Parathyroid adenoma (tissue), 2 donors: ENCODE results near the gene AMHR2.

Experiments used
- H2AFZ ChIP-seq: fragments of 300-600 bp; sonication (generic); one replicate; pipeline ENCODE4 v1.7.0; 2017; ENCODE audit warnings: antibody characterized with exemption, mild to moderate bottlenecking
- H3K27ac ChIP-seq: fragments of 300-600 bp; sonication (generic); one replicate; pipeline ENCODE4 v1.7.0; 2017
- H3K27me3 ChIP-seq: fragments of 300-600 bp; sonication (generic); one replicate; pipeline ENCODE4 v1.7.0; 2017; ENCODE audit warnings: low read length; ENCODE audit not compliant: control insufficient read depth, insufficient read depth
- H3K36me3 ChIP-seq: fragments of 300-600 bp; sonication (generic); one replicate; pipeline ENCODE4 v1.7.0; 2017; ENCODE audit warnings: low read length; ENCODE audit not compliant: control insufficient read depth, insufficient read depth
- H3K4me1 ChIP-seq: fragments of 300-600 bp; sonication (generic); one replicate; pipeline ENCODE4 v1.7.0; 2017; ENCODE audit warnings: control low read depth
- H3K4me2 ChIP-seq: fragments of 300-600 bp; sonication (generic); one replicate; pipeline ENCODE4 v1.7.0; 2017; ENCODE audit warnings: low read length
- H3K4me3 ChIP-seq: fragments of 300-600 bp; sonication (generic); one replicate; pipeline ENCODE4 v1.7.0; 2017; ENCODE audit warnings: low read depth, low read length
- H3K79me2 ChIP-seq: fragments of 300-600 bp; sonication (generic); one replicate; pipeline ENCODE4 v1.7.0; 2017; ENCODE audit warnings: control low read depth
- H3K9ac ChIP-seq: fragments of 300-600 bp; sonication (generic); one replicate; pipeline ENCODE4 v1.7.0; 2017; ENCODE audit warnings: mild to moderate bottlenecking
- H3K9me3 ChIP-seq: fragments of 300-600 bp; sonication (generic); one replicate; pipeline ENCODE4 v1.7.0; 2017; ENCODE audit warnings: low read length; ENCODE audit not compliant: control insufficient read depth
- TF ChIP-seq, protein P1 (sequence below): fragments of 300-600 bp; sonication (generic); IDR thresholded peaks from one replicate; pipeline ENCODE4 v1.7.0; 2017; ENCODE audit warnings: antibody characterized with exemption, mild to moderate bottlenecking
- donor health status: primary hyperparathyroidism.

The AMHR2 gene

DNA sequence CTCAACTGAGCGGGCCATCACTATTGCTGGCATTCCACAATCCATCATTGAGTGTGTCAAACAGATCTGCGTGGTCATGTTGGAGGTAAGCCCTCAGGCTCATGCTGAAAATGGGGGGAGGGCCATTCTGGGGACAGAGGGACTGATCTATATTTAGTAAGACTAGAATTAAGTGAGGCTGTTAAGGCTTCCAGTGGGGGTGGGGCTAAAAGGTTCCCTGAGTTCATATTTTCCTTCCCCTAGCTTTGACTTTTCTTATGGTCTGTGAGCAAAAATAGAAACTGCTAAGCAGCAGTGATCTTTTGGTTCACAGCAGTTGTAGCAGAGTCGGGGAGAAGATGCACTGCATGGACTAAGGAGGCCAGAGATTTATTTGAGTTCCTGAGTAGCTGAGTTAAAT lies 37.4 kb downstream of the AMHR2 start:
- Histone ChIP-seq H3K79me2 (peaks cover 52% of the 10 kb centered on the region), H3K9me3 (no peaks in the 10 kb centered on the region), H3K4me1 (peaks cover 13% of the 10 kb centered on the region), H3K9ac (no peak overlapping the region), H3K27ac (no peak overlapping the region), H3K27me3 (no peaks in the 10 kb centered on the region), H2AFZ (no peak overlapping the region), H3K4me2 (no peak overlapping the region), H3K4me3 (no peak overlapping the region), H3K36me3 (no peaks in the 10 kb centered on the region)
- TF ChIP-seq, protein P1, sequence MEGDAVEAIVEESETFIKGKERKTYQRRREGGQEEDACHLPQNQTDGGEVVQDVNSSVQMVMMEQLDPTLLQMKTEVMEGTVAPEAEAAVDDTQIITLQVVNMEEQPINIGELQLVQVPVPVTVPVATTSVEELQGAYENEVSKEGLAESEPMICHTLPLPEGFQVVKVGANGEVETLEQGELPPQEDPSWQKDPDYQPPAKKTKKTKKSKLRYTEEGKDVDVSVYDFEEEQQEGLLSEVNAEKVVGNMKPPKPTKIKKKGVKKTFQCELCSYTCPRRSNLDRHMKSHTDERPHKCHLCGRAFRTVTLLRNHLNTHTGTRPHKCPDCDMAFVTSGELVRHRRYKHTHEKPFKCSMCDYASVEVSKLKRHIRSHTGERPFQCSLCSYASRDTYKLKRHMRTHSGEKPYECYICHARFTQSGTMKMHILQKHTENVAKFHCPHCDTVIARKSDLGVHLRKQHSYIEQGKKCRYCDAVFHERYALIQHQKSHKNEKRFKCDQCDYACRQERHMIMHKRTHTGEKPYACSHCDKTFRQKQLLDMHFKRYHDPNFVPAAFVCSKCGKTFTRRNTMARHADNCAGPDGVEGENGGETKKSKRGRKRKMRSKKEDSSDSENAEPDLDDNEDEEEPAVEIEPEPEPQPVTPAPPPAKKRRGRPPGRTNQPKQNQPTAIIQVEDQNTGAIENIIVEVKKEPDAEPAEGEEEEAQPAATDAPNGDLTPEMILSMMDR = no peak

DNA sequence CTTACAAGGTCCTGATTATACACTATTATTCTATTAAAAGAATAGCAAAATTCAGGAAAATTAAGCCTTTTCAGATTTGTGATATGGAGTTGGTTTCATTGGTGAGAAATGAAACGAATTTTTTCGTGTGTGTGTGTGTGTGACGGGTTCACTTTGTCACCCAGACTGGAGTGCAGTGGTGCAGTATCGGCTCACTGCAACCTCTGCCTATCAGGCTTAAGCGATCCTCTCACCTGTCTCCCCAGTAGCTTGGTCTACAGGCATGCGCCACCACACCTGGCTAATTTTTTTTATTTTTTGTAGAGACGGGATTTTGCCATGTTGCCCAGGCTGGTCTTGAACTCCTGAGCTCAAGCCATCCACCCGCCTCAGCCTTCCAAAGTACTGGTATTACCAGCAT lies 37.9 kb downstream of the AMHR2 start:
- Histone ChIP-seq H3K4me2 (no peak overlapping the region), H3K79me2 (peaks cover 52% of the 10 kb centered on the region), H3K9me3 (no peaks in the 10 kb centered on the region), H3K36me3 (no peaks in the 10 kb centered on the region), H3K4me1 (peaks cover 13% of the 10 kb centered on the region), H3K27ac (no peak overlapping the region), H3K4me3 (no peak overlapping the region), H2AFZ (no peak overlapping the region), H3K27me3 (no peaks in the 10 kb centered on the region), H3K9ac (no peak overlapping the region)
- TF ChIP-seq, protein P1 = no peak

DNA sequence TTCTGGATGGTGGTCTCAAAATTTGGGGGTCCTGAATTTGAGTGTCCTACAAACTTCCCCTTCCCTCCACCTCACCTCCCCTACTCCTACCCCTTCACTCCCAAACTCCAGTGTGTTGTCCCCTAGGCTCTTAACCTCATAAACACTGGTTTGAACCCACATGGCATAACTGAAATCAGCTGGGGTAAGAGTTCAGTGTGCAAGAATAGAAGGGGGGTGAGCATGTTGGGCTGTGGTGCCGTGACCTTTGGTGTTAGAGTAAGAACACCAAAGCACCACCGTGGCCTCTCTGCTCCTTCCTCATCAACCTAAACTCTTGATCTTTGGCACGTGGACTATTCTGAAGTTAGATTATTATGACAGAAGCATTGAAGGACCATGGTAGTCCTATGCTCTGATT lies 39.3 kb downstream of the AMHR2 start:
- H2AFZ ChIP-seq = no peak overlapping the region
- H3K4me2 ChIP-seq = no peak overlapping the region
- no peak overlapping the region for H3K9ac ChIP-seq
- peaks cover 50% of the 10 kb centered on the region for H3K79me2 ChIP-seq
- TF ChIP-seq, protein P1 = no peak
- no peak overlapping the region for H3K27ac ChIP-seq
- peaks cover 13% of the 10 kb centered on the region for H3K4me1 ChIP-seq
- H3K4me3 ChIP-seq = no peak overlapping the region
- H3K9me3 ChIP-seq = no peaks in the 10 kb centered on the region
- no peaks in the 10 kb centered on the region for H3K36me3 ChIP-seq
- H3K27me3 ChIP-seq = no peaks in the 10 kb centered on the region

DNA sequence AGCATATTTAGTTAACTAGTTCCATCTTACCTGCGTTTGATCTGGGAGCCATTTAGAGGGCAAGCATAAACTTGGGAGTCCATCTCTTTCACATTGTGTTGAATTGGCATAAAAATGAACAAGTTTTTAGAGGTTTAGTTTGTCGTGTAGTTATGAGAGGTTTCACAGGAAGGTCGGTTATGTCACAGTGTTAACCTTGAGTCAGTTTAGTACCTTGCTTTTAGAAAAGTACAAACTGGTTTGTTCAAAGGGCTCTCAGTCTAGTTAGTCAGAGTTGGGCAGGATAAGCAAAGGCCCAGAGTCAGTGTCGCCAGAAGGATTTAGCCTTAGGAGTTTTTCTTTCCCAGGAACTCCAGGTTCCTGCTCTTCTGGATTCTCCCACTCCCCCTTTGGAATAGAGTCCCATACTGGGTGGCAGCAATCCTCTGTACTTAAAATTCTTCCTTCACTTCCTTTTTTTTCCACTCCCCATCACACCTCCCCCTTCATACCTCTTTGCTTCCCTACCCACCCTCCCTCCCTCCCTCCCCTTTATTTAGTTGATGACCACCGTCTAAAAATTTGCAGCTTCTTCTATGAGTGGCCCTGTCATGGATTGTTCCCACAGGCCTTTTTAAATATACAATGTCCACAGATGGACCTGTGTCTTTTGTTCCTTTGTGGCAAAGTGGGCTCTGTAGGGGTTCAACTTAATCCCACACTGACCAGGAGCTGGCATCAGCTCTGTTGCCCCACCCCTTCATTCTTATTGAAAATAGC lies 40.3 kb downstream of the AMHR2 start:
- Histone ChIP-seq H3K27ac (no peak overlapping the region), H3K4me1 (peaks cover 13% of the 10 kb centered on the region)
- TF ChIP-seq, protein P1 = no peak

More for the DNA sequence above, 40.3 kb downstream of the AMHR2 start:
- Histone ChIP-seq H2AFZ (no peak overlapping the region), H3K9ac (no peak overlapping the region), H3K4me3 (no peak overlapping the region), H3K4me2 (no peak overlapping the region), H3K79me2 (peaks cover 50% of the 10 kb centered on the region), H3K9me3 (no peaks in the 10 kb centered on the region), H3K27me3 (no peaks in the 10 kb centered on the region), H3K36me3 (no peaks in the 10 kb centered on the region)
